Measurements from ENCODE around the gene SPINK9. TPM values are rescaled to one million over a fixed set of nuclear protein-coding genes. Genes with fewer than 3 reads are reported as not detected.

Gene SPINK9
- total and polyA plus RNA-seq, 2 of the 4 experiments (the other 2 are of a cell fraction) = not detected

DNA sequence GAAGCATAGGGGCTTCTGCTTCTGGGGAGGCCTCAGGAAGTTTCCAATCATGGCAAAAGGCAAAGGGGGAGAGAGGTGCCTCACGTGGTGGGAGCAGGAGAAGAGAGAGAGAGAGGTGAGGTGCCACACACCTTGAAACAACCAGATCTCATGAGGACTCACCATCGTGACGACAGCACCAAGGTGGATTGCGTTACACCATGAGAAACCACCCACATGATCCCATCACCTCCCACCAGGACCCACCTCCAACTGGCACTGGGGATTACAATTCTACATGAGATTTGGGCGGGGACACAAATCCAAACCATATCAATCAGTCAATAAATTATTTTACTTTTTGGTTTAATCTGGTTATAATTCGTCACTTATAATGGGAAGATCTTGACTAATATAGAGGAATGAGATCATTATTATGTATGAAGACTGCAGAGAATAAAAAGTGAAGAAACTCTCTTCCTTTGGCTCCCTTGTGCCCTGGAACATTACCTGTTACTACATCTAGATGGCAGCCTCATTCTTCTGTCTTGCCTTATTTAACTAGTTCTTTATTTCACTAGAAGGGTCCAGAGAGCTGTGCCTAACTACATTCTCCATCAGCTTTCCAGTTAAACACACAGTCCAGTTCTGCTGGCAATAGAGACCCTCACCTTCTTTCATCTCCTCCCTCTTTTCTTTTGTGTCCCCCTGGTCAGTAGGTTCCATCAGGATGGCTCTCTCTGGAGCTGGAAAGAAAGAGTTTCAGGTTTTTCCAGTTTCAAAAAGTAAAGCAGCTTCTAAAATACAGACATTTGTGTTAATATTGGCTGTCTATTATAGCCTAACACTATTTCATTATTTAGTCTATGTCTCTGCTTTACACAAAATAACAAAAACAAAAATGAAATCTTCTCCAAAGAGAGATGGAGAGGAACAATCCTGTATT lies 44.8 kb upstream of the SPINK9 start:
- H2BK20ac ChIP-seq (ENCODE audit: low read depth, low read length) = no peak overlapping the region
- DNase-seq (peak; percentile 19), ATAC-seq (ENCODE audit: low read depth) (peak; percentile 54)
- H3K4me3 ChIP-seq (ENCODE audit: insufficient read depth, low read depth, low read length) = no peak overlapping the region
- no peaks in the 10 kb centered on the region for H3K9me3 ChIP-seq (ENCODE audit: control insufficient read depth, insufficient read depth, low read length)
- H2AK5ac ChIP-seq (ENCODE audit: low read depth, low read length) = no peak overlapping the region
- no peak overlapping the region for H4K8ac ChIP-seq (ENCODE audit: low read depth in 2 of 2, low read length in 2 of 2)
- H2BK5ac ChIP-seq (ENCODE audit: low read depth, low read length, poor library complexity, severe bottlenecking) = no peak overlapping the region
- WGBS, 2 experiments (ENCODE audit: extremely low coverage in 2 of 2, insufficient read length in 1 of 2) = 50% methylated on average over 1 of the region's 6 CpGs; no CpG with 5 or more reads in 1 of the 2 experiments
- H2AK9ac ChIP-seq (replicated peaks; ENCODE audit: low read depth, low read length, poor library complexity) = no peak overlapping the region
- H3K56ac ChIP-seq (ENCODE audit: extremely low read depth, insufficient read depth, low read length) = no peak overlapping the region
- no peak overlapping the region for H4K91ac ChIP-seq (ENCODE audit: insufficient read depth, low read depth, low read length)
- in situ Hi-C loops (cut with MboI; ENCODE audit: low sequenced_read_pairs) (no loop called here), dilution Hi-C loops (cut with HindIII; ENCODE audit: low sequenced_read_pairs, unreplicated experiment) (no loop called here), intact Hi-C loops (cut with micrococcal nuclease) (loop anchor here (1.0 to 5.0 kb wide), 3 partner anchors 84 to 441 kb away; no protein-coding TSS in a partner anchor)
- H3K9ac ChIP-seq (ENCODE audit: low read depth, low read length) = no peak overlapping the region
- H2BK120ac ChIP-seq (ENCODE audit: low read depth, low read length) = no peak overlapping the region
- no peaks in the 10 kb centered on the region for H3K9me1 ChIP-seq (ENCODE audit: insufficient read depth, low read length)
- H2BK15ac ChIP-seq (ENCODE audit: low read depth, low read length) = no peak overlapping the region
- no peak overlapping the region for H2AFZ ChIP-seq (replicated peaks; ENCODE audit: low read length, poor library complexity)
- no peaks in the 10 kb centered on the region for H3K27me3 ChIP-seq (ENCODE audit: control insufficient read depth, insufficient read depth, low read length)
- no TSS peak for BruUV-seq (replicated peaks)
- POLR2A ChIA-PET (ENCODE audit: unreplicated experiment) = no interaction called here
- no peak overlapping the region for H3K27ac ChIP-seq (ENCODE audit: insufficient read depth, low read length)
- H4K5ac ChIP-seq (ENCODE audit: low read depth, low read length) = no peak overlapping the region
- H4K20me1 ChIP-seq (ENCODE audit: insufficient read depth, low read length) = no peaks in the 10 kb centered on the region
- H3K79me1 ChIP-seq (ENCODE audit: low read depth in 1 of 2, low read length in 2 of 2) = no peaks in the 10 kb centered on the region
- CTCF ChIA-PET = interaction anchor here (0.8 to 1.7 kb wide), 7 partner anchors 9 to 440 kb away, joined by 3 to 8 read pairs (median 3); no protein-coding TSS in a partner anchor
- peak; percentile 31; the same call in 1 of the 2 replicates for TF ChIP-seq SMC3 (IDR thresholded peaks at IDR 0.05; ENCODE audit: low read depth, low read length)
- TF ChIP-seq NFE2L2 (IDR thresholded peaks at IDR 0.05; ENCODE audit: low read depth, low read length) = no peak
- no peak for TF ChIP-seq FOS (IDR thresholded peaks at IDR 0.05; ENCODE audit: low read depth, low read length)
- TF ChIP-seq RCOR1 (IDR thresholded peaks at IDR 0.05; ENCODE audit: insufficient replicate concordance, low read length) = no peak
- no peak for TF ChIP-seq POLR2A (IDR thresholded peaks at IDR 0.05; ENCODE audit: low read depth, low read length)
- no peak for TF ChIP-seq MAFK (IDR thresholded peaks at IDR 0.05; ENCODE audit: low read depth, low read length)
- no peak for TF ChIP-seq BHLHE40 (IDR thresholded peaks at IDR 0.05; ENCODE audit: low read depth, low read length)
- TF ChIP-seq RFX5 (IDR thresholded peaks at IDR 0.05; ENCODE audit: low read depth, low read length) = no peak
- no peak for TF ChIP-seq CHD1 (IDR thresholded peaks at IDR 0.05; ENCODE audit: low read depth, low read length)
- TF ChIP-seq CEBPB (IDR thresholded peaks at IDR 0.05; ENCODE audit: low read depth, low read length) = no peak
- no peak for TF ChIP-seq MXI1 (IDR thresholded peaks at IDR 0.05; ENCODE audit: borderline replicate concordance, low read depth, low read length)
- peak; percentile 52 for TF ChIP-seq RAD21 (IDR thresholded peaks at IDR 0.05; ENCODE audit: low read length)
- TF ChIP-seq, protein P1, sequence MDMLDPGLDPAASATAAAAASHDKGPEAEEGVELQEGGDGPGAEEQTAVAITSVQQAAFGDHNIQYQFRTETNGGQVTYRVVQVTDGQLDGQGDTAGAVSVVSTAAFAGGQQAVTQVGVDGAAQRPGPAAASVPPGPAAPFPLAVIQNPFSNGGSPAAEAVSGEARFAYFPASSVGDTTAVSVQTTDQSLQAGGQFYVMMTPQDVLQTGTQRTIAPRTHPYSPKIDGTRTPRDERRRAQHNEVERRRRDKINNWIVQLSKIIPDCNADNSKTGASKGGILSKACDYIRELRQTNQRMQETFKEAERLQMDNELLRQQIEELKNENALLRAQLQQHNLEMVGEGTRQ (IDR thresholded peaks at IDR 0.05; ENCODE audit: low read depth, low read length) = no peak
- TF ChIP-seq, protein P2, sequence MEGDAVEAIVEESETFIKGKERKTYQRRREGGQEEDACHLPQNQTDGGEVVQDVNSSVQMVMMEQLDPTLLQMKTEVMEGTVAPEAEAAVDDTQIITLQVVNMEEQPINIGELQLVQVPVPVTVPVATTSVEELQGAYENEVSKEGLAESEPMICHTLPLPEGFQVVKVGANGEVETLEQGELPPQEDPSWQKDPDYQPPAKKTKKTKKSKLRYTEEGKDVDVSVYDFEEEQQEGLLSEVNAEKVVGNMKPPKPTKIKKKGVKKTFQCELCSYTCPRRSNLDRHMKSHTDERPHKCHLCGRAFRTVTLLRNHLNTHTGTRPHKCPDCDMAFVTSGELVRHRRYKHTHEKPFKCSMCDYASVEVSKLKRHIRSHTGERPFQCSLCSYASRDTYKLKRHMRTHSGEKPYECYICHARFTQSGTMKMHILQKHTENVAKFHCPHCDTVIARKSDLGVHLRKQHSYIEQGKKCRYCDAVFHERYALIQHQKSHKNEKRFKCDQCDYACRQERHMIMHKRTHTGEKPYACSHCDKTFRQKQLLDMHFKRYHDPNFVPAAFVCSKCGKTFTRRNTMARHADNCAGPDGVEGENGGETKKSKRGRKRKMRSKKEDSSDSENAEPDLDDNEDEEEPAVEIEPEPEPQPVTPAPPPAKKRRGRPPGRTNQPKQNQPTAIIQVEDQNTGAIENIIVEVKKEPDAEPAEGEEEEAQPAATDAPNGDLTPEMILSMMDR (conservative IDR thresholded peaks at IDR 0.05; ENCODE audit: low read depth, low read length) = peak; percentile 50
- TF ChIP-seq MAZ (IDR thresholded peaks at IDR 0.05; ENCODE audit: borderline replicate concordance, low read depth, low read length) = no peak
- H3K4me2 ChIP-seq (ENCODE audit: low read depth, low read length) = no peak overlapping the region
- H3K23ac ChIP-seq (ENCODE audit: low read depth, low read length) = no peak overlapping the region
- no peak overlapping the region for H3K4ac ChIP-seq (ENCODE audit: low read depth, low read length)
- H3K4me1 ChIP-seq (ENCODE audit: control insufficient read depth, insufficient read depth, low read length) = no peaks in the 10 kb centered on the region
- no peaks in the 10 kb centered on the region for H3K36me3 ChIP-seq (ENCODE audit: control insufficient read depth, insufficient read depth, low read length)
- no peak overlapping the region for H3K18ac ChIP-seq (ENCODE audit: low read depth, low read length)
- H3K14ac ChIP-seq (replicated peaks; ENCODE audit: low read depth, low read length) = no peak overlapping the region
